ENCODE measurements around the gene PTPRD. TPM values are rescaled to one million over a fixed set of nuclear protein-coding genes. Genes with fewer than 3 reads are reported as not detected.

Gene PTPRD
- total RNA-seq, 1 donor from 2014 or later = 136 TPM

DNA sequence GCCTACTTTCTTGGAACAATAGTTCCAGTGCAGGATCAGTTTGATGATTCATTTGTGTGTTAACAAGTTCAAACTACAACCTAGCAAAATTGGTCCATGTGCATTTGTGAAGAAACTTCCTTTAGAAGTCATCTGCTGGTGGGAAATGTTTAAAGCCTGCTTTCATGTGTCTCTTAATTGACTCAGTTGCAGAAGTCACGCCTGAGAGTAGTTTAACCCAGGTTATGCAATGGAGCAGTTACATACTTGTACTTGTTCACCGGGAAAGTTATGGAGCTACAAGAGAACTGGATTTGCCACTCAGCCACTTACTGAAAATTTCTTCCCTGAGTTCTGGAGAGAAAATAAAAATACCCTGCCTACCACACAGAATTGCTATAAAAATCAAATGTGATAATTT lies 1397.8 kb downstream of the PTPRD start:
- no peak overlapping the region for H3K4me3 ChIP-seq
- H3K9me3 Mint-ChIP-seq = no peaks in the 10 kb centered on the region
- no peaks in the 10 kb centered on the region for H4K20me1 ChIP-seq (ENCODE audit: low read depth)
- H3K36me3 ChIP-seq = no peaks in the 10 kb centered on the region
- H3K27me3 Mint-ChIP-seq (ENCODE audit: insufficient read depth, low read depth) = no peaks in the 10 kb centered on the region
- peaks cover 4% of the 10 kb centered on the region for H3K4me1 Mint-ChIP-seq
- H3K79me2 ChIP-seq (ENCODE audit: low read depth) = no peaks in the 10 kb centered on the region
- H3K4me2 ChIP-seq = no peak overlapping the region
- H3K27ac ChIP-seq = no peak overlapping the region
- H3K36me3 Mint-ChIP-seq = no peaks in the 10 kb centered on the region
- TF ChIP-seq, protein P1, sequence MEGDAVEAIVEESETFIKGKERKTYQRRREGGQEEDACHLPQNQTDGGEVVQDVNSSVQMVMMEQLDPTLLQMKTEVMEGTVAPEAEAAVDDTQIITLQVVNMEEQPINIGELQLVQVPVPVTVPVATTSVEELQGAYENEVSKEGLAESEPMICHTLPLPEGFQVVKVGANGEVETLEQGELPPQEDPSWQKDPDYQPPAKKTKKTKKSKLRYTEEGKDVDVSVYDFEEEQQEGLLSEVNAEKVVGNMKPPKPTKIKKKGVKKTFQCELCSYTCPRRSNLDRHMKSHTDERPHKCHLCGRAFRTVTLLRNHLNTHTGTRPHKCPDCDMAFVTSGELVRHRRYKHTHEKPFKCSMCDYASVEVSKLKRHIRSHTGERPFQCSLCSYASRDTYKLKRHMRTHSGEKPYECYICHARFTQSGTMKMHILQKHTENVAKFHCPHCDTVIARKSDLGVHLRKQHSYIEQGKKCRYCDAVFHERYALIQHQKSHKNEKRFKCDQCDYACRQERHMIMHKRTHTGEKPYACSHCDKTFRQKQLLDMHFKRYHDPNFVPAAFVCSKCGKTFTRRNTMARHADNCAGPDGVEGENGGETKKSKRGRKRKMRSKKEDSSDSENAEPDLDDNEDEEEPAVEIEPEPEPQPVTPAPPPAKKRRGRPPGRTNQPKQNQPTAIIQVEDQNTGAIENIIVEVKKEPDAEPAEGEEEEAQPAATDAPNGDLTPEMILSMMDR (IDR thresholded peaks at IDR 0.05) = no peak
- TF ChIP-seq EZH2phosphoT487 (IDR thresholded peaks at IDR 0.05) (no peak), EZH2 (IDR thresholded peaks at IDR 0.05) (no peak)
- H3F3A ChIP-seq (ENCODE audit: low read depth) = no peaks in the 10 kb centered on the region
- H3K9ac ChIP-seq = no peak overlapping the region
- no peak overlapping the region for H3K27ac Mint-ChIP-seq
- H3K9me3 ChIP-seq (ENCODE audit: low read depth) = no peaks in the 10 kb centered on the region
- H3K4me3 Mint-ChIP-seq = no peak overlapping the region
- peaks cover 8% of the 10 kb centered on the region for H3K4me1 ChIP-seq
- H3K27me3 ChIP-seq = no peaks in the 10 kb centered on the region
- peak overlapping the region; percentile 61 for H2AFZ ChIP-seq (replicated peaks)
- DNase-seq (ENCODE audit: low spot score) = no peak

DNA sequence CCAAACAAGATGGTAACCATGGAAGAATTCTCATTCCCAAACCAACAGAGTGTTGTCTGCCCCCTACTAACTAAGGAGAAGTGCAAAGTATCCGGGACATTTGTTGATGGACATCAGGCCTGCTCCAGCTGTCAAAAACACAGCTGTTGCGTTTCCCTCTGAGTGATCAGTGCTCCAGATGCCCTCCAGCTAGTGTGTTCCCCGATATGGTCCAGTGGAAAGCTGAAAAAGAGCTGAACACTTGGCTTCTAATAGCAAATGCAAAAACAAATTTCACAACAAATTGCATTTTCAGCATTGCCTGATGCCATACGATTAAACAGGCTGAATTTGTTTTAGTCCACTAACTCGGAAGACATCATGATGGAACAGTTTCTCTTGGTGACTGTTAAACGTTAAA lies 1398.7 kb downstream of the PTPRD start:
- no peaks in the 10 kb centered on the region for H3K36me3 Mint-ChIP-seq
- DNase-seq (ENCODE audit: low spot score) = no peak
- H3K79me2 ChIP-seq (ENCODE audit: low read depth) = no peaks in the 10 kb centered on the region
- no peaks in the 10 kb centered on the region for H3K27me3 Mint-ChIP-seq (ENCODE audit: insufficient read depth, low read depth)
- no peaks in the 10 kb centered on the region for H3F3A ChIP-seq (ENCODE audit: low read depth)
- no peak overlapping the region for H3K4me3 ChIP-seq
- peaks cover 8% of the 10 kb centered on the region for H3K4me1 ChIP-seq
- no peak overlapping the region for H3K27ac Mint-ChIP-seq
- H3K4me1 Mint-ChIP-seq = peaks cover 4% of the 10 kb centered on the region
- TF ChIP-seq EZH2 (IDR thresholded peaks at IDR 0.05) (no peak), EZH2phosphoT487 (IDR thresholded peaks at IDR 0.05) (no peak)
- TF ChIP-seq, protein P1 (IDR thresholded peaks at IDR 0.05) = no peak
- H3K4me3 Mint-ChIP-seq = no peak overlapping the region
- no peaks in the 10 kb centered on the region for H3K9me3 ChIP-seq (ENCODE audit: low read depth)
- no peaks in the 10 kb centered on the region for H4K20me1 ChIP-seq (ENCODE audit: low read depth)
- no peak overlapping the region for H2AFZ ChIP-seq (replicated peaks)
- H3K27ac ChIP-seq = no peak overlapping the region
- no peaks in the 10 kb centered on the region for H3K36me3 ChIP-seq
- H3K27me3 ChIP-seq = no peaks in the 10 kb centered on the region
- no peaks in the 10 kb centered on the region for H3K9me3 Mint-ChIP-seq
- no peak overlapping the region for H3K9ac ChIP-seq
- no peak overlapping the region for H3K4me2 ChIP-seq

DNA sequence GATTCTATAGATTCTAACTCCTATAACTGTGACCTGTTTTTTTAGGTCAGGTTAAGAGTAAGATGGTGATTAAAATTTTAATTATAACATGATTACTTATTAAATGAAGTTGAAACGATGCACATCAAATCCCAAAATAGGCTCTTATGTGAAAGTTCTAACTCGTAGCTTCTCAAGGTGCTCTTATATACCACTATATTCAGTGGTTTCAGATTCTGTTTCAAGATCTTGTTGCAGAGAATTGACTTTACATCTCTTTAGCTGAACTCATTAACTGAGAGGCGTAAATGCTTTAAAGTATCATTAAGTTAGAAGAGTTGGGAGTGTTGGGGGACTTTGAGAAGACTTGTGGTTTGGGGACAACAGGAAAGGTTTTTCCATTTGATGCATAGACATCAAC lies 1399.8 kb downstream of the PTPRD start:
- H3K4me3 Mint-ChIP-seq = no peak overlapping the region
- Histone ChIP-seq H3K4me1 (peaks cover 8% of the 10 kb centered on the region), H3K9me3 (ENCODE audit: low read depth) (no peaks in the 10 kb centered on the region), H4K20me1 (ENCODE audit: low read depth) (no peaks in the 10 kb centered on the region), H3K27me3 (no peaks in the 10 kb centered on the region), H3K79me2 (ENCODE audit: low read depth) (no peaks in the 10 kb centered on the region), H3K36me3 (no peaks in the 10 kb centered on the region), H3K27ac (no peak overlapping the region), H2AFZ (replicated peaks) (no peak overlapping the region), H3K4me2 (no peak overlapping the region), H3F3A (ENCODE audit: low read depth) (no peaks in the 10 kb centered on the region), H3K9ac (no peak overlapping the region), H3K4me3 (no peak overlapping the region)
- no peak overlapping the region for H3K27ac Mint-ChIP-seq
- DNase-seq (ENCODE audit: low spot score) = no peak
- TF ChIP-seq EZH2phosphoT487 (IDR thresholded peaks at IDR 0.05) (no peak), EZH2 (IDR thresholded peaks at IDR 0.05) (no peak)
- TF ChIP-seq, protein P1 (IDR thresholded peaks at IDR 0.05) = no peak
- no peaks in the 10 kb centered on the region for H3K9me3 Mint-ChIP-seq
- no peaks in the 10 kb centered on the region for H3K36me3 Mint-ChIP-seq
- no peaks in the 10 kb centered on the region for H3K27me3 Mint-ChIP-seq (ENCODE audit: insufficient read depth, low read depth)
- peaks cover 4% of the 10 kb centered on the region for H3K4me1 Mint-ChIP-seq

Measured in neural progenitor cell (in vitro differentiated cells).